A549 (cell line): ENCODE results near the gene AFG1L. TPM values are rescaled to one million over a fixed set of nuclear protein-coding genes. Genes with fewer than 3 reads are reported as not detected.
A peak's percentile ranks its signal among the peaks of the same experiment; 100 is the strongest.

Source experiments
- ATAC-seq, 2 experiments: fragments of 200-7000 bp in 1 of 2; fragments of >200 bp in 1 of 2; cut with Nextera tagmentation in 1 of 2; cut with Tn5 transposase in 1 of 2; 3 replicates each; pipeline versions ENCODE4 v1.8.0 to v1.9.1; 2018 to 2020; ENCODE audit warnings: mild to moderate bottlenecking in 1 of 2, moderate library complexity in 1 of 2
- CTCF ChIA-PET: fragments of 300-600 bp; sonication (Branson Sonifier 250); formaldehyde crosslinking; extraction: SDS; loops from one replicate; lab custom pipeline; 2021; ENCODE audit warnings: antibody characterized with exemption, inconsistent platforms; lab: Yijun Ruan, JAX
- POLR2A ChIA-PET: fragments of 350-600 bp; formaldehyde crosslinking; extraction: SDS; loops from one replicate; lab custom pipeline; 2021; ENCODE audit warnings: antibody characterized with exemption, inconsistent platforms; lab: Yijun Ruan, JAX
- DNase-seq, 2 experiments: peaks; one replicate each; pipeline versions ENCODE4 v3.0.0 to v3.0.0-alpha.2; 2011 to 2016; ENCODE audit warnings: low read depth in 1 of 2, low spot score in 1 of 2
- FAIRE-seq: peaks from 2 replicates; lab custom pipeline; 2011; peaks lifted over from hg19 to GRCh38; lab: Jason Lieb, UNC
- H3K27ac ChIP-seq, 2 experiments: fragments of >200 bp; sonication (Bioruptor Twin); formaldehyde crosslinking; 3 replicates each; pipeline ENCODE4 v1.5.1; 2016 to 2017
- H3K4me1 ChIP-seq: fragments of >200 bp; sonication (Bioruptor Twin); formaldehyde crosslinking; 3 replicates; pipeline ENCODE4 v1.6.1; 2016
- H3K4me2 ChIP-seq: fragments of >200 bp; sonication (Bioruptor Twin); formaldehyde crosslinking; 3 replicates; pipeline ENCODE4 v1.6.1; 2016
- H3K4me3 ChIP-seq: fragments of >200 bp; sonication (Bioruptor Twin); formaldehyde crosslinking; 3 replicates; pipeline ENCODE4 v1.5.1; 2016
- H3K9me3 ChIP-seq: fragments of >200 bp; sonication (Bioruptor Twin); formaldehyde crosslinking; 3 replicates; pipeline ENCODE4 v1.6.1; 2016
- BHLHE40 ChIP-seq: IDR thresholded peaks from 2 replicates; pipeline ENCODE4 v1.6.1; 2012; ENCODE audit warnings: low read depth, low read length, inconsistent platforms
- CEBPB ChIP-seq, 2 experiments: fragments of >200 bp in 1 of 2; sonication (Bioruptor Twin) in 1 of 2; formaldehyde crosslinking in 1 of 2; IDR thresholded peaks; 2 replicates each; pipeline ENCODE4 v1.6.1; 2012 to 2016
- EHF ChIP-seq: fragments of 250-450 bp; sonication (Bioruptor Pico); IDR thresholded peaks from 2 replicates; pipeline ENCODE4 v1.5.0; 2020; ENCODE audit warnings: mild to moderate bottlenecking
- EP300 ChIP-seq, 2 experiments: fragments of >200 bp; sonication (Bioruptor Twin); formaldehyde crosslinking; IDR thresholded peaks; 2 replicates in 1 of 2; 3 replicates in 1 of 2; pipeline ENCODE4 v1.6.1; 2016 to 2017
- ESRRA ChIP-seq: fragments of 150-350 bp; IDR thresholded peaks from 2 replicates; pipeline ENCODE4 v1.6.1; 2014; ENCODE audit warnings: mild to moderate bottlenecking, low read length, borderline replicate concordance
- FOSL2 ChIP-seq, 2 experiments: fragments of 450-650 bp in 1 of 2; fragments of >200 bp in 1 of 2; sonication (Bioruptor Twin) in 1 of 2; formaldehyde crosslinking; IDR thresholded peaks; 2 replicates each; pipeline versions ENCODE4 v1.5.0 to v1.6.1; 2016 to 2020; ENCODE audit warnings: mild to moderate bottlenecking in 1 of 2, moderate library complexity in 1 of 2
- GATA3 ChIP-seq: IDR thresholded peaks from 2 replicates; pipeline ENCODE4 v1.6.1; 2012; ENCODE audit warnings: borderline replicate concordance
- HEYL ChIP-seq: fragments of 250-450 bp; sonication (Bioruptor Pico); IDR thresholded peaks from 2 replicates; pipeline ENCODE4 v1.8.0; 2021; ENCODE audit warnings: mild to moderate bottlenecking, moderate library complexity
- HOXB13 ChIP-seq: fragments of 250-450 bp; sonication (Bioruptor Pico); IDR thresholded peaks from 2 replicates; pipeline ENCODE4 v1.5.0; 2020; ENCODE audit warnings: low read depth, mild to moderate bottlenecking, moderate library complexity
- JUN ChIP-seq, 2 experiments: fragments of >200 bp; sonication (Bioruptor Twin); formaldehyde crosslinking; IDR thresholded peaks; 2 replicates in 1 of 2; 3 replicates in 1 of 2; pipeline ENCODE4 v1.6.1; 2016 to 2017
- MAFK ChIP-seq: fragments of 450-650 bp; IDR thresholded peaks from 2 replicates; pipeline ENCODE4 v1.6.1; 2014; ENCODE audit not compliant: partially characterized antibody
- NFE2L2 ChIP-seq: fragments of 150-350 bp; conservative IDR thresholded peaks from 2 replicates; pipeline ENCODE4 v1.6.1; 2014; ENCODE audit warnings: low read length
- NPAS2 ChIP-seq: fragments of 250-450 bp; sonication (Bioruptor Pico); IDR thresholded peaks from 2 replicates; pipeline ENCODE4 v1.8.0; 2022; ENCODE audit warnings: mild to moderate bottlenecking, moderate library complexity, borderline replicate concordance
- NR3C1 ChIP-seq: fragments of >200 bp; sonication (Bioruptor Twin); formaldehyde crosslinking; IDR thresholded peaks from 3 replicates; pipeline ENCODE4 v1.6.1; 2017
- PHF8 ChIP-seq: fragments of 200-600 bp; sonication (generic); IDR thresholded peaks from 2 replicates; pipeline ENCODE4 v1.6.1; 2016; ENCODE audit warnings: low read depth, mild to moderate bottlenecking, antibody characterized with exemption, moderate library complexity, borderline replicate concordance
- POLR2A ChIP-seq: IDR thresholded peaks from 2 replicates; pipeline ENCODE4 v1.6.1; 2012; ENCODE audit warnings: mild to moderate bottlenecking, low read length
- POLR2AphosphoS2 ChIP-seq: conservative IDR thresholded peaks from 2 replicates; pipeline ENCODE4 v1.6.1; 2012; ENCODE audit warnings: low read length, improper control_type of control experiment, inconsistent platforms
- RARB ChIP-seq: fragments of 250-450 bp; sonication (Bioruptor Pico); IDR thresholded peaks from 2 replicates; pipeline ENCODE4 v1.8.0; 2021; ENCODE audit warnings: mild to moderate bottlenecking, moderate library complexity
- RFX5 ChIP-seq: fragments of 450-650 bp; IDR thresholded peaks from 2 replicates; pipeline ENCODE4 v1.7.1; 2014; ENCODE audit warnings: antibody characterized with exemption, mild to moderate bottlenecking, moderate library complexity
- RNF2 ChIP-seq: fragments of 200-600 bp; sonication (generic); IDR thresholded peaks from 2 replicates; pipeline ENCODE4 v1.6.1; 2016; ENCODE audit warnings: low read depth, mild to moderate bottlenecking, antibody characterized with exemption, moderate library complexity, borderline replicate concordance
- SMC3 ChIP-seq: fragments of >200 bp; sonication (Bioruptor Twin); formaldehyde crosslinking; IDR thresholded peaks from 3 replicates; pipeline ENCODE4 v1.6.1; 2018; ENCODE audit warnings: inconsistent platforms
- SREBF2 ChIP-seq: fragments of 450-650 bp; IDR thresholded peaks from 2 replicates; pipeline ENCODE4 v1.6.1; 2014; ENCODE audit warnings: mild to moderate bottlenecking, moderate library complexity
- ZNF302 ChIP-seq: fragments of 250-450 bp; sonication (Bioruptor Pico); IDR thresholded peaks from 2 replicates; pipeline ENCODE4 v1.9.0; 2021; ENCODE audit warnings: inconsistent platforms, mild to moderate bottlenecking, moderate library complexity
- ZSCAN20 ChIP-seq: fragments of 250-450 bp; sonication (Bioruptor Pico); IDR thresholded peaks from 2 replicates; pipeline ENCODE4 v1.8.0; 2022; ENCODE audit warnings: mild to moderate bottlenecking, moderate library complexity
- WGBS: methylation state at CpG from one replicate; pipeline ENCODE4 v1.1.6; 2017; ENCODE audit errors: missing lambda C conversion rate; 5-methylcytosine and 5-hydroxymethylcytosine counted together
- polyA plus RNA-seq, 4 experiments: library from polyadenylated mRNA; depleted of rRNA in 3 of 4; stranded (reverse); fragments of >200 nt; fragmentation: RNase III in 1 of 4; extraction: RNeasy Plus Mini Kit Qiagen cat#74134 plus additional on column Dnase treatment in 1 of 4; gene quantifications; 2 replicates in 3 of 4; 3 replicates in 1 of 4; pipeline ENCODE4 v1.2.3, GENCODE V29; 2011 to 2017
- TF ChIP-seq, protein P1 (sequence below): IDR thresholded peaks from 2 replicates; pipeline ENCODE4 v1.6.1; 2012
- TF ChIP-seq, protein P2 (sequence below): IDR thresholded peaks from 2 replicates; pipeline ENCODE4 v1.6.1; 2012
- TF ChIP-seq, protein P3 (sequence below): fragments of 250-450 bp; sonication (Bioruptor Pico); IDR thresholded peaks from 2 replicates; pipeline ENCODE4 v1.5.0; 2020; ENCODE audit warnings: low read depth, mild to moderate bottlenecking, moderate library complexity
- TF ChIP-seq, protein P4 (sequence below): fragments of >200 bp; sonication (Bioruptor Twin); formaldehyde crosslinking; IDR thresholded peaks from 3 replicates; pipeline ENCODE4 v1.6.1; 2016

AFG1L gene
- polyA plus RNA-seq, 2 of the 4 experiments (the other 2 are of a cell fraction): 1.3 to 2.3 TPM

DNA sequence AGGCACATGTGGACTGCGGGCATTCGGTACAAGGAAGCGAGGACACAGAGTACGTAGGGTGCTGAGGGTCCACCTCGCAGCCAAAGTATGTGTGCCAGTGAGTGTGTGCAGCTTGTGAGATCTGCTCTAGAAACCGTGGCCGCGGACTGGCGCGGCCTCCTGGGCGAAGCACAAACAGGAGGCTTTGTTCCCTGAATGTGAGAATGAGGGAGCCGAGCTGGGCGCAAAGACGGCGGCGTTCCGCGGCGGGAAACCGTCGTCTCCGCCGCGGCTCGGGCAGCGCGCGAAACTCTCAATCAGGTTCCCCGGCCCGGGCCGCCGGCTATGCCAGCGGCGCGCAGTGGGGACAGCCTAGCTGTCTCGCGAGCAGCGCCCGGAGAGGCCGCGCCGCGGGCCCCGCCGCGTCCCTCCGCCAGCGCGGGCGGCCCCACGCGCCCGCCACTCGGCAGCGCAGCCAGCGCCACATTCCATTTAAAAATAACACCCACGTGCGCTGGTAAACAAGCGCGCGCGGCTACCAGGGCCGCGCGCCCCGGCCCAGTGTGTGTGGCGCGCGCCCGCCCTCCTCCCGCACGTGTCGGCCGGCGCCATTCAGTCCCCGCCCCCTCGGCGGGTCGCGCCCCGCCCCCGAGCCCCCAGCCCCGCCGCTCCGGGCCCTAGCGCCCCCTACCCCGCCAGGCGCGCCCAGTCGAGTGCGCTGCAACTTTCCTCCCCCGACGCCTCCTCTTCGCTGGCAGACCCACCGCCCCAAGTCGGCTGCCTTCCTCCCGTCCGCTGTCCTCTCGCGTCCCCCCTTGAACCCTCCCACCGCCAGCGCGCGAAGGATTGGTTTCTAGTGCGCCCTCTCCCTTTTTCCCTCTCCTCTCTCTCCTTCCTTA is 262.9 kb downstream of the AFG1L start (continued):
- TF ChIP-seq ESRRA: no peak
- no peak for TF ChIP-seq SMC3
- no peak for TF ChIP-seq NR3C1
- no peak for TF ChIP-seq RARB
- 0 out of 2 replicates have a peak, but pooled peaks have one; percentile 42 for TF ChIP-seq HOXB13 (CRISPR knock-in tag)
- TF ChIP-seq POLR2AphosphoS2: no peak
- no peak for TF ChIP-seq CEBPB (IDR thresholded peaks at IDR 0.05)

DNA sequence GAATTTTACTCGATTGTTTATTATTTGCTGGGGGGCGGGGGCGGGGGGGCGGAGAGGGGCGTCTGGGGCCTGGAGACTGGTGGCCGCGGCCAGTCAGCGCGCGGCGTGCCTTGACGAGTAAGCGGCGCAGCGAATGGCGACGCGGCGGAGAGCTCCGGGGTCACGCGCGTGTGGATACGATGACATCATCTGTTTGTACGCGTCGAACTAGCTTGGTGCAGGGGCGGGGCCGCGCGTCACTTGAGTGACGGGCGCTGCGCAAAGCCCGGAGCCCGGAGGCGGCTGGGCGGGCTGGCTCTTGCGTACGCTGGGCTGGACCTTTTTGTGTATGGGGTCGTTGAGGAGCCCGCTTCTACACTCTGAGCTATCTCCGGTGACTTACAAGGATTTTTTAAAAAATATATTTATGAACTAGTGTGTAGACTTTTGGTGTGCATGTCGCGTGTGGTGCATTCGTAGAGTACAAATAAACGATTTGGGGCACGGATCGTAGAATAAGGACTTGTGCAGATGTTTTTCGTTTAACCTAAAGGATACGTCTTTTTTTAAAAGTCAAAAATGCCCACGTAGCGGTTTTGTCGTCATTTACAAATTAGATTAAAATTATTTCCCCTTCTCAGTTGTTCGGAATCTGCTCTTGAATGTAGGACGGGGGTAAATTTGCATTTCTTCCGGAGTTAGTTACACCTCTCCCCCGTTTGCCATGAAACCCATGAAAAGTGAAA is 263.7 kb downstream of the AFG1L start:
- Histone ChIP-seq H3K9me3 (no peaks in the 10 kb centered on the region), H3K4me3 (peak overlapping the region; percentile 95), H3K4me1 (peaks cover 15% of the 10 kb centered on the region; the same call in 1 of the 3 replicates), H3K27ac (peak overlapping the region; percentile 95 to 98), H3K4me2 (peak overlapping the region; percentile 84)
- FAIRE-seq (no peak), ATAC-seq (peak; percentile 62 to 78), DNase-seq (peak; percentile 65 to 99)
- ChIA-PET CTCF (interaction anchor here (0.6 to 2.0 kb wide), 5 partner anchors 16 to 515 kb away, joined by 3 to 9 read pairs (median 4); no protein-coding TSS in a partner anchor), POLR2A (interaction anchor here (0.6 to 1.3 kb wide), 7 partner anchors 14 to 536 kb away, joined by 3 to 7 read pairs (median 3); partner anchors contain the start of genes CEP57L1 and SESN1)
- under 1% methylated on average over 30 of the region's 58 CpGs for WGBS
- TF ChIP-seq MAFK: peak; percentile 60
- peak; percentile 17; the same call in 1 of the 2 replicates for TF ChIP-seq GATA3
- TF ChIP-seq HEYL: no peak
- peak; percentile 44; the same call in 1 of the 2 replicates for TF ChIP-seq BHLHE40
- TF ChIP-seq, protein P1, sequence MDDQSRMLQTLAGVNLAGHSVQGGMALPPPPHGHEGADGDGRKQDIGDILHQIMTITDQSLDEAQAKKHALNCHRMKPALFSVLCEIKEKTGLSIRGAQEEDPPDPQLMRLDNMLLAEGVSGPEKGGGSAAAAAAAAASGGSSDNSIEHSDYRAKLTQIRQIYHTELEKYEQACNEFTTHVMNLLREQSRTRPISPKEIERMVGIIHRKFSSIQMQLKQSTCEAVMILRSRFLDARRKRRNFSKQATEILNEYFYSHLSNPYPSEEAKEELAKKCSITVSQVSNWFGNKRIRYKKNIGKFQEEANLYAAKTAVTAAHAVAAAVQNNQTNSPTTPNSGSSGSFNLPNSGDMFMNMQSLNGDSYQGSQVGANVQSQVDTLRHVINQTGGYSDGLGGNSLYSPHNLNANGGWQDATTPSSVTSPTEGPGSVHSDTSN: peak; percentile 96
- TF ChIP-seq JUN (IDR thresholded peaks at IDR 0.05): peak in 1 of 2 experiments; percentile 29; a peak in 1 of 5 replicates
- no peak for TF ChIP-seq ZNF302 (CRISPR knock-in tag)
- TF ChIP-seq FOSL2 (IDR thresholded peaks at IDR 0.05): no peak
- peak; percentile 73 for TF ChIP-seq FOSL2 (CRISPR knock-in tag; IDR thresholded peaks at IDR 0.05)
- no peak for TF ChIP-seq EP300 (IDR thresholded peaks at IDR 0.05)
- no peak for TF ChIP-seq EHF (CRISPR knock-in tag)
- TF ChIP-seq, protein P2, sequence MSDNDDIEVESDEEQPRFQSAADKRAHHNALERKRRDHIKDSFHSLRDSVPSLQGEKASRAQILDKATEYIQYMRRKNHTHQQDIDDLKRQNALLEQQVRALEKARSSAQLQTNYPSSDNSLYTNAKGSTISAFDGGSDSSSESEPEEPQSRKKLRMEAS: peak; percentile 68; the same call in 1 of the 2 replicates

DNA sequence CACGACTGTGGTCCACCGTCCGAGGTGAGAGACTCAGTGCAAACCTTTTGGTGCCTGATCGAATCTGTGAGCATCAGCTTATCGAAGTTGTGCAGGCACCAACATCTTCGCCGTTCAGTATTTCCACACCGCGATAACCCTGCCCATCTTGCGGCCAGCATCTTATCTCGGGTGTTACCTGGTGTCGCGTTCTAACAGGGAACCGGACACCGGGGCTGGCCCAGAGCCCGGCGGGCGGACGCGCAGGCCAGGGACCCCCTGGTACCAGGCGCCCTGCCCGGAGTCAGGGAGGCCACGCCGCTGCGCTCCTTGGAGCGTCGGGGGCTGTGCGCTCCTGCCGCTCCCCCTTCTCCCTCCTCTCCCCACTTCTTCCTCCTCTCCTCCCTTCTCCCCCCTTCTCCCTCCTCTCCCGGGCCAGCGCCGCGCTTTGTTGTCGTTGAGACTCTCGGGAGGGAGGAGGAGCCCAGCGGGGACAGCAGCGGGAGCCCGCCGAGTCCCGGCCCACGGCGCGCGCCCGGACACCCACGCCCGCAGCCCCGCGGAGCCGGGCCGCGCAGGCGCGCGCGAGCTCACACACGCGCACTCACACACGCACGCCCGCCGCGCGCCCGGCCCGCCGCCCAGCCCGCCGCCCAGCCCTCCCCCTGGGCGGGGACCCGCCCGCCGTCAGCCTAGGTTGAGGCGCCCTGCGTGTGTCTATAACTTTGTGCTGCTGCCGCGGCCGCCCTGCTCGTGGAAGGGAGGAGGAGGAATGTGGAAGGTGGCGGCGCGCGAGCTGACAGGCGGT is 264.4 kb downstream of the AFG1L start:
- TF ChIP-seq POLR2A: peak; percentile 48
- no peak for TF ChIP-seq HEYL
- TF ChIP-seq NFE2L2: no peak
- no peak for TF ChIP-seq RFX5
- no peak for TF ChIP-seq EP300 (IDR thresholded peaks at IDR 0.05)
- TF ChIP-seq SREBF2: no peak
- TF ChIP-seq PHF8: 0 out of 2 replicates have a peak, but pooled peaks have one; percentile 14
- TF ChIP-seq POLR2AphosphoS2: no peak
- TF ChIP-seq RNF2: no peak
- TF ChIP-seq HOXB13 (CRISPR knock-in tag): no peak
- TF ChIP-seq, protein P2: peak; percentile 70
- no peak for TF ChIP-seq NPAS2 (CRISPR knock-in tag)
- TF ChIP-seq, protein P3, sequence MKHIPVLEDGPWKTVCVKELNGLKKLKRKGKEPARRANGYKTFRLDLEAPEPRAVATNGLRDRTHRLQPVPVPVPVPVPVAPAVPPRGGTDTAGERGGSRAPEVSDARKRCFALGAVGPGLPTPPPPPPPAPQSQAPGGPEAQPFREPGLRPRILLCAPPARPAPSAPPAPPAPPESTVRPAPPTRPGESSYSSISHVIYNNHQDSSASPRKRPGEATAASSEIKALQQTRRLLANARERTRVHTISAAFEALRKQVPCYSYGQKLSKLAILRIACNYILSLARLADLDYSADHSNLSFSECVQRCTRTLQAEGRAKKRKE (CRISPR knock-in tag): no peak
- TF ChIP-seq, protein P4, sequence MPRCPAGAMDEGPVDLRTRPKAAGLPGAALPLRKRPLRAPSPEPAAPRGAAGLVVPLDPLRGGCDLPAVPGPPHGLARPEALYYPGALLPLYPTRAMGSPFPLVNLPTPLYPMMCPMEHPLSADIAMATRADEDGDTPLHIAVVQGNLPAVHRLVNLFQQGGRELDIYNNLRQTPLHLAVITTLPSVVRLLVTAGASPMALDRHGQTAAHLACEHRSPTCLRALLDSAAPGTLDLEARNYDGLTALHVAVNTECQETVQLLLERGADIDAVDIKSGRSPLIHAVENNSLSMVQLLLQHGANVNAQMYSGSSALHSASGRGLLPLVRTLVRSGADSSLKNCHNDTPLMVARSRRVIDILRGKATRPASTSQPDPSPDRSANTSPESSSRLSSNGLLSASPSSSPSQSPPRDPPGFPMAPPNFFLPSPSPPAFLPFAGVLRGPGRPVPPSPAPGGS: 0 out of 3 replicates have a peak, but pooled peaks have one; percentile 36
- no peak for TF ChIP-seq ZSCAN20 (CRISPR knock-in tag)
- no peak for TF ChIP-seq CEBPB (IDR thresholded peaks at IDR 0.05)
- Histone ChIP-seq H3K9me3 (no peaks in the 10 kb centered on the region), H3K27ac (peak overlapping the region; percentile 88 to 95), H3K4me1 (peaks cover 20% of the 10 kb centered on the region; the same call in 2 of the 3 replicates), H3K4me2 (peak overlapping the region; percentile 84), H3K4me3 (peak overlapping the region; percentile 95)
- ATAC-seq (peak; percentile 58 to 62), DNase-seq (peak; percentile 49 to 72), FAIRE-seq (no peak)
- 1% methylated on average over 38 of the region's 84 CpGs for WGBS
- POLR2A ChIA-PET: interaction anchor here (0.8 to 2.0 kb wide), 4 partner anchors 30 to 535 kb away, joined by 3 to 10 read pairs (median 6); partner anchors contain the start of gene SESN1
- CTCF ChIA-PET: interaction anchor here (0.6 to 1.2 kb wide), 5 partner anchors 17 to 334 kb away, joined by 3 to 5 read pairs (median 3); no protein-coding TSS in a partner anchor
